ENCODE results near the gene ATXN10. TPM values are rescaled to one million over a fixed set of nuclear protein-coding genes. Genes with fewer than 3 reads are reported as not detected.
A peak's percentile ranks its signal among the peaks of the same experiment; 100 is the strongest.

ATXN10 gene
- total RNA-seq, 1 experiment from 2014 or later: 135 TPM

DNA sequence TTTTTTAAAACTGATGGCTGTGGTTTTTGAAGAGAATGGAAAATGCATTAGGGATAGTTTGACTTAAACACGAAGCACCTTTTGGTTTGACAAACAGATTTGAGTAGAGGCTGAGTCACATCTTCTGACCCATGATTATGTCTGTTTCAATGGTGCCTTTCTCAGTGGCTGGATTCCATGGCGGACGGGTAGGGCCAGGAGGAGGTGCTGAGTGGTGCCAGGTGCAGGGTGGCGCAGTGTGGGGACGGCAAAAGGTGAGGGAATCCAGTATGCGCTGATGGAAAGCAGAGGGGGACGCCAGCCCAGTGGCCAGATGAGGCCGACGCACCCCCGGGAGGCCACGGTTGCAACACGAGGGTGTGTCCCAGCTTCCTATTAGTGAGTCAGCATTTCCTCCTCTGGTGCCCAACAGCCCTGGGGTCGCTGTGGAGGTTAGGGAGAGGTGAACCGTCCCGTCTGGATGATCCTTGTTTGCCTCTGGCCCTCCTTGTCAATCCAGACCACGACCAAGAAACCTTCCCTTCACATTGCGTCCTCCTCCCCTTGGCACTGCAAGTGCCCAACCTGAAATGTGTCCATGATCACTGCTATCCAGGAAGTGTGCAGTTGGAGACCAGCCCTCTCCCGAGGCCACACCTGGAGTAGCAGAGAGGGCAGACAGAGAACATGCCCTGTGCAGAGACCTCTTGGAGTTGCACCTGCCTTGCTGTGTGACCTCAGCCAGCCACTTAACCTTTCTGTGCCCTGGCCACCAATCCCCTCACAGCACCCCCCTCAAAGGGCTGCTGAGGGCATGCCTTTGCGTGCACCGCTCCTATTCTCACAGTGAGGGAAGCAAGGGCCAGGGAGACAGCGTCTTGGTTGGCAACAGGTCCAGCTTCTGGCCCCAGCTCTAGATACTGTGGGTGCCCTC lies 32.5 kb upstream of the ATXN10 start (continued):
- TF ChIP-seq EGR1 (IDR thresholded peaks at IDR 0.05; ENCODE audit: low read depth) (no peak), CBX3 (IDR thresholded peaks at IDR 0.05; ENCODE audit: low read depth) (peak; percentile 92; the same call in 1 of the 2 replicates), FOSL1 (IDR thresholded peaks at IDR 0.05; ENCODE audit: low read depth) (peak; percentile 83), SP1 (IDR thresholded peaks at IDR 0.05; ENCODE audit: low read depth) (peak; percentile 91), EZH2phosphoT487 (IDR thresholded peaks at IDR 0.05; ENCODE audit: borderline replicate concordance) (no peak), TCF7L2 (IDR thresholded peaks at IDR 0.05; ENCODE audit: borderline replicate concordance, extremely low read depth, insufficient read depth, insufficient read length) (peak; percentile 19), YY1 (IDR thresholded peaks at IDR 0.05; ENCODE audit: extremely low read depth, insufficient replicate concordance, low read depth, low read length) (no peak)
- TF ChIP-seq, protein P1, sequence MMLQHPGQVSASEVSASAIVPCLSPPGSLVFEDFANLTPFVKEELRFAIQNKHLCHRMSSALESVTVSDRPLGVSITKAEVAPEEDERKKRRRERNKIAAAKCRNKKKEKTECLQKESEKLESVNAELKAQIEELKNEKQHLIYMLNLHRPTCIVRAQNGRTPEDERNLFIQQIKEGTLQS (IDR thresholded peaks at IDR 0.05): no peak
- TF ChIP-seq, protein P2, sequence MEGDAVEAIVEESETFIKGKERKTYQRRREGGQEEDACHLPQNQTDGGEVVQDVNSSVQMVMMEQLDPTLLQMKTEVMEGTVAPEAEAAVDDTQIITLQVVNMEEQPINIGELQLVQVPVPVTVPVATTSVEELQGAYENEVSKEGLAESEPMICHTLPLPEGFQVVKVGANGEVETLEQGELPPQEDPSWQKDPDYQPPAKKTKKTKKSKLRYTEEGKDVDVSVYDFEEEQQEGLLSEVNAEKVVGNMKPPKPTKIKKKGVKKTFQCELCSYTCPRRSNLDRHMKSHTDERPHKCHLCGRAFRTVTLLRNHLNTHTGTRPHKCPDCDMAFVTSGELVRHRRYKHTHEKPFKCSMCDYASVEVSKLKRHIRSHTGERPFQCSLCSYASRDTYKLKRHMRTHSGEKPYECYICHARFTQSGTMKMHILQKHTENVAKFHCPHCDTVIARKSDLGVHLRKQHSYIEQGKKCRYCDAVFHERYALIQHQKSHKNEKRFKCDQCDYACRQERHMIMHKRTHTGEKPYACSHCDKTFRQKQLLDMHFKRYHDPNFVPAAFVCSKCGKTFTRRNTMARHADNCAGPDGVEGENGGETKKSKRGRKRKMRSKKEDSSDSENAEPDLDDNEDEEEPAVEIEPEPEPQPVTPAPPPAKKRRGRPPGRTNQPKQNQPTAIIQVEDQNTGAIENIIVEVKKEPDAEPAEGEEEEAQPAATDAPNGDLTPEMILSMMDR (IDR thresholded peaks at IDR 0.05 in 2 of 3, conservative IDR thresholded peaks at IDR 0.05 in 1 of 3; ENCODE audit: borderline replicate concordance in 1 of 3, insufficient read depth in 1 of 3, low read depth in 2 of 3, low read length in 2 of 3): peak in 1 of 3 experiments; percentile 10; a peak in 1 of 6 replicates

- TF ChIP-seq CBX3 (IDR thresholded peaks at IDR 0.05; ENCODE audit: low read depth) (no peak), EZH2 (IDR thresholded peaks at IDR 0.05) (no peak), CEBPB (IDR thresholded peaks at IDR 0.05; ENCODE audit: low read depth) (no peak), SIN3A (IDR thresholded peaks at IDR 0.05; ENCODE audit: low read depth) (no peak), ELF1 (IDR thresholded peaks at IDR 0.05; ENCODE audit: borderline replicate concordance, low read depth) (no peak), FOSL1 (IDR thresholded peaks at IDR 0.05; ENCODE audit: low read depth) (no peak), POLR2AphosphoS5 (IDR thresholded peaks at IDR 0.05; ENCODE audit: low read depth, low read length) (no peak), ZBTB33 (IDR thresholded peaks at IDR 0.05; ENCODE audit: extremely low read depth, insufficient replicate concordance, low read length) (no peak), YY1 (IDR thresholded peaks at IDR 0.05; ENCODE audit: extremely low read depth, insufficient replicate concordance, low read depth, low read length) (no peak), SRF (IDR thresholded peaks at IDR 0.05; ENCODE audit: low read depth) (no peak)
- TF ChIP-seq, protein P3, sequence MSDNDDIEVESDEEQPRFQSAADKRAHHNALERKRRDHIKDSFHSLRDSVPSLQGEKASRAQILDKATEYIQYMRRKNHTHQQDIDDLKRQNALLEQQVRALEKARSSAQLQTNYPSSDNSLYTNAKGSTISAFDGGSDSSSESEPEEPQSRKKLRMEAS (IDR thresholded peaks at IDR 0.05): no peak
- CTCF ChIA-PET: no interaction called here
- DNase-seq (ENCODE audit: low read depth, low spot score): no peak
- no peaks in the 10 kb centered on the region for H3K9me2 ChIP-seq (ENCODE audit: insufficient read depth)
- H3K27ac ChIP-seq (ENCODE audit: low read depth, low read length): peak overlapping the region; percentile 49
- RAD21 ChIA-PET (ENCODE audit: low non-redundant PET in 1 of 2, low total read pairs in 2 of 2, uncharacterized antibody in 2 of 2, unreplicated experiment in 2 of 2): no interaction called here
- peak; percentile 13; the same call in 1 of the 2 replicates for ATAC-seq
- peak overlapping the region; percentile 61 for H3K9ac ChIP-seq (ENCODE audit: low read length)
- peak overlapping the region; percentile 71 for H3K4me2 ChIP-seq (ENCODE audit: low read length)
- H2AFZ ChIP-seq (ENCODE audit: low read depth, low read length, poor library complexity, severe bottlenecking): no peak overlapping the region
- H3K4me3 ChIP-seq (replicated peaks in 1 of 2; ENCODE audit: low read depth in 1 of 2, low read length in 2 of 2): no peak overlapping the region
- intact Hi-C loops (cut with micrococcal nuclease): loop anchor here (2.0 to 10.0 kb wide), 2 partner anchors 61 to 225 kb away; no protein-coding TSS in a partner anchor
- H4K20me1 ChIP-seq (ENCODE audit: insufficient read depth): no peaks in the 10 kb centered on the region
- peaks cover 18 to 38% of the 10 kb centered on the region in 2 experiments for H3K4me1 ChIP-seq (ENCODE audit: control insufficient read depth in 1 of 2, insufficient read depth in 2 of 2, low read length in 2 of 2)
- no peaks in the 10 kb centered on the region for H3K9me3 ChIP-seq (ENCODE audit: control insufficient read depth in 1 of 2, insufficient read depth in 1 of 2, low read depth in 1 of 2, low read length in 2 of 2)
- H3K36me3 ChIP-seq (ENCODE audit: control insufficient read depth in 1 of 2, insufficient read depth in 2 of 2, low read length in 2 of 2): no peaks in the 10 kb centered on the region
- BruUV-seq (replicated peaks): no TSS peak
- no peaks in the 10 kb centered on the region for H3K27me3 ChIP-seq (ENCODE audit: insufficient read depth, low read length)
- POLR2A ChIA-PET: interaction anchor here (1.2 kb wide), 1 partner anchor 13 kb away, joined by 5 read pairs; no protein-coding TSS in a partner anchor
- no peaks in the 10 kb centered on the region for H3K79me2 ChIP-seq (ENCODE audit: insufficient read depth, low read length)
Observed at GRCh38 chr22:45639747-45640102, 31.9 kb upstream of the ATXN10 start.
